NCI-H1436 (cell line): ENCODE measurements around the gene DIP2B.
"Not testable (repeated sequence)": the region's sequence is repeated elsewhere in the genome, so short reads cannot be mapped to it uniquely, and the experiment has no call there.

Source experiments
- DNase-seq: peaks from one replicate; lab custom pipeline; 2025; lab: John Stamatoyannopoulos, UW

DIP2B gene

DNA sequence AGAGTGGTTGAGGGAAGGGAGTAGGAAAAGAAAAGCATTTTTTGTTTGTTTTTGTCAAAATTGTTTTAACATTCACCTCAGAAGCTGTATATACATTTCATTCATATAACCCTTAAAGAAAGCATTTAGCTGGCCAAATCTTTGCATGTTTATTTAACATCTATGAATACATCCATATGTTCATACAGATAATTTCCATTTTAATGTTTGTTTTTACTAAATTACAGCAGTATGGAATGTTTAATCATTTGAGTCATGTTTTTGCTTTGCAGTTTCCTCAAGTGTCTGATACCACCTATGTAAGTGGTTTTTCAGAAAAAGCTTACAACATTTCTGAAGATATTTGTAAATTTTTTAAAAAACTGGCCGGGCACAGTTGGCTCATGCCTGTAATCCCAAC lies 174.8 kb downstream of the DIP2B start:
- no peak for DNase-seq

DNA sequence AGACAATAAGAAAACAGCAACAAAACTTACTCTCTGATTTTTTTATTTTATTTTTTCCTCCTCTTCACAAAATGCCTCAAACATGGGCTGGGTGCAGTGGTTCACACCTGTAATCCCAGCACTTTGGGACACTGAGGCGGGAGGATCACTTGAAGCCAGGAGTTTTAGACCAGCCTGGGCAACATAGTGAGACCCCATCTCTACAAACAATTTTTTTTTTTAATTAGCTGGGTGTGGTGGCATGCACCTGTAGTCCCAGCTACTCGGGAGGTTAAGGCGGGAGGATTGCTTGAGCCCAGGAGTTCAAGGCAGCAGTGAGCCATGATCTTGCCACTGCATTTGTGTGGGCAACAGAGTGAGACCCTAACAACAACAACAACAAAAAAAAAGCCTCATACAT lies 176.3 kb downstream of the DIP2B start:
- not testable (repeated sequence) for DNase-seq

DNA sequence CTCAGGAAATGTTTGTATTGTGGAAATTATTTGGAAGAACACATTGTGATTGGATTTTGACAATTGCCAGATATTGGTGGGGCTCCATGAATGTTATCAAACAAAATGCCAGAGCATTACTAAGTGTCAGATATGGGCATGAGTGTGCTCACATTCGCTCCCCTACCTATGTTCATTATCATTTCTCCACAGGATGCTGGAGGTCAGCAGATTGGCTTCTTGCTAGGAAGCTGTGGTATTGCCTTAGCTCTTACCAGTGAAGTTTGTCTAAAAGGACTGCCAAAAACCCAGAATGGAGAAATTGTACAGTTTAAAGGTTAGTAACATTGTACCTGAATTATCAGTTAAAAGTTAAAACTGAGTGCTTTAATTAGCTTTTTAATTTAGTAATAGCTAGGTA lies 180.9 kb downstream of the DIP2B start:
- DNase-seq, result no peak

DNA sequence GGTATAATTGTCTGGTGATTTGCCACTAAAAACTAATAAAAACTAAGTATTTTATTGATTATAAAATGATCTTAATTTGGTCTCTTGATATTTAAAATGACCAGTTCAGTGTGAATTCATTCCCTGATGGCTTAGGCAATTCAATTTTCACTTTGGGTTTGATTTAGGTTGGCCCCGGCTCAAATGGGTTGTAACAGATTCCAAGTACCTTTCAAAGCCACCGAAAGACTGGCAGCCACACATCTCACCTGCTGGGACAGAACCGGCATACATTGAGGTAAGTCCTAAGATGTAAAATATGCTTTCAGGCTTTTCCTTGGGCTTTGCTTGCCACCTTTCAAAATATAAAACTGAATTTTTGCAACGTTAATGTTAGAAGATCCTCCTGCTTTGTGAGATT lies 181.6 kb downstream of the DIP2B start:
- no peak for DNase-seq

DNA sequence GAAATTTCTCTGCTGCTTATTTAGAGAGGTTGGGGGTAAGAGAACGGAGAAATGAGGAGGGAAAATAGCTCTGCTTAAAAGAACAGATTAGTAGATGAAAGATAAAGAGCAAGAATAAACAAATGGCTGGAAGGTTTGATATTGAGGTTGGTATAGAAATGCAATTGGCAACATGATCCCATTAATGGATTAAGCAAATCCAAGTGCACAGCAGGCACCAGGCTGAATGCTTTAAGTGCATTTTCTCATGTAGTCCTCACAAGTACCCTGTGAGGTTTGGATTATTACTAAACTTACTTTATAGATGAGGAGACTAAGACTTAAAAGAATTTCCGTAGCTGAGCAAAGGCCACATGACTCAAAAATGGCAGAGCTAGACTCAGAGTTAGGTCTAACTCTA lies 182.2 kb downstream of the DIP2B start:
- no peak for DNase-seq

DNA sequence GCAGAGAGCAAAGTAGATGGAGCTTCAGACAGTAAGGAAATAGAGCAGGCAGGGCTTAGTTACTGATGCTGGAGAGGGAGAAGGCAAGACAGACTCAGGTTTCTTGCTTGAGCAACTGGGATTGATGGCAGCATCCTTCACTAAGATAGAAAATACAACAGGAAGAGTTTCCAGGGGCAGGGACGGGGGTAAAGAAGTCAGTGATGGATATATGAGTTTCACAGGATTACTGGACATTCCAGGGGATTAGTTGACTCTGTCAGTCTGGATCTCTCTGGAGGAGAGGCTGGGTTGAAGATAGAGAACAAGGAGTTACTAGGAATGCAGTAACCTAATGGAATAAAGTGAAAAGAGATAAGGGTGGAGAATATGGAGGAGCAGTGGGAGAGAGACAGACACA lies 184.7 kb downstream of the DIP2B start:
- no peak for DNase-seq

DNA sequence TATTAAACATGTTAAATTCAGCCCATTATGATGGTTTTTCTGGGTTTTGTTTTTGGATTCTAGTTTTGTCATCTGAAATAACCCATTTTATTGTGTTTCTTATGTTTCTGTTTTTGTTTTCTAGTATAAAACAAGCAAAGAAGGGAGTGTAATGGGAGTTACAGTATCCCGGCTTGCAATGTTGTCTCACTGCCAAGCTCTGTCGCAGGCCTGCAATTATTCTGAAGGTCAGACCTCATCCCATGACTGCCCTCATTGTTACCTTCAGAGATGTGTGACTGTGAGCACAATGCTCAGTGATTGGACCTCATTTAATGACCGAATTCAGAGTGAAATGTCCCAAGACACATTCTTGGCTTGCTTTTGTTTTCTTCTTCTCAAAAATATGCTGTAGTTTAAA lies 186.1 kb downstream of the DIP2B start:
- no peak for DNase-seq

DNA sequence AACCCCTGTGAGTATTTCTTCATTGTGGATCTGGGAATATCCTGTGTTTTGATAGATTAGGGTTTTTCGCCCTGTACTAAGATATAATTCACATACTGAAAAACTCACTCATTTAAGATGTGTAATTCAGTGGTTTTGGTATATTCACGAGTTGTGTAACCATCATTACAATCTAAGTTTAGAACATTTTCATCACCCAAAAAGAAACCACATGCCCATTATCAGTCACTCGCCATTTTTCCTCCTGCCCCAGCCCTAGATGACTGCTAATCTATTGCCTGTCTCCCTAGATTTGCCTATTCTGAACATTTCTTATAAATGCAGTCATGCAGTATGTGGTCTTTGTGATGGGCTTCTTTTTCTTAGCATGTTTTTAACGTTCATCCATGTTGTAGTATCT lies 191.2 kb downstream of the DIP2B start:
- DNase-seq, result no peak

DNA sequence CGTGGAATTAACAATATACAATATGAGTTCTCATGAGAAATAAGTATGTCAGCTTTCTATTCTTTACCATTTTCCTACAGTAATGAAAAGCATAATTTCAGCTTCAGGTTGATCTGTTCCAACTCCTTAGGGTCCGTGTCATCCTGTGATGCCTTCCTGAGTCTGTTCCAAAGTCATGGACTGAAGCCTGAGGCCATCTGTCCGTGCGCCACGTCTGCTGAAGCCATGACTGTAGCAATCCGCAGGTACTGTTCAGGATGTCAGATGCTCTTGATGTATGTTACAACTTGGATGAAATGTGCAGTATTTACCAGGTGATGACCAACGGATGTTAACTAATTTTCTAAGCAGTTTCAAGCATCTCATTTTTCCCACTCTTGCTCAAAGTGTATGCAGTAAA lies 192.1 kb downstream of the DIP2B start:
- DNase-seq, result no peak

DNA sequence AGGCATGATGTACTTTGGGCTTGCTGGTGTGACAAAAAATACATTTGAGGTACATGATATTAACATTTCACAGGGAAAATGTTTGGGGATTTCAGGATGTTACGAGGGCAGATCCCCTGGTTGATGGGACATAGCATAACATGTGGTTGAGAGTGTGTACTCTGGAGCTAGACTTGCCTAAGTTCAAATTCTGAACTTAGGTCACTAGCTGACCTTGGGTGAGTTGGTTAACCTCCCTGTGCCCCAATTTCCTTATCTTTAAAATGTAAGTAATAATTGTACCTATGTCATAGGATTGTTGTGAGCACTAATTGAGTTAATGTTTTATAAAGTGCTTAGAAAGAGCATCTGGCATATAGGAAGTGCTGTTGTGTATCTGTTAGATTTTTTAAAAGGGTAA lies 194.4 kb downstream of the DIP2B start:
- DNase-seq, result no peak

DNA sequence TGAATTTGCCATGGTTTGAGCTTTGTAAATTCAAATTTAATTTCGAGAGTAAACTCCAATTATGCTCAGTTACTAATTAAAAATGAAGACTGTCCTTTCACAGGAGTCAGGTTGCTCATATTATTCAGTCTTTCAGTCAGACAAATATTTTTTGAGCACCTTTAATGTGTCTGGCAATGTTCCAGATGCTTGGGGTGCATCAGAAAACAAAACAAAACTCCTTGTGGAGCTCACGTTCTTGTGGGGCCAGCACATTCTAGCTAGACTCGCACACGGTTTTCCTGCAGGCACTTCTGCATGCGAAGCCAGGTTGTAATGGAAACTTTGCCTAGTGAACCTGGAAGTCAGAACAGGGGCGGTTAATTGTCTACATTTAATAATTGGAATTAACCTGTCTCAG lies 195.2 kb downstream of the DIP2B start:
- DNase-seq, result no peak

DNA sequence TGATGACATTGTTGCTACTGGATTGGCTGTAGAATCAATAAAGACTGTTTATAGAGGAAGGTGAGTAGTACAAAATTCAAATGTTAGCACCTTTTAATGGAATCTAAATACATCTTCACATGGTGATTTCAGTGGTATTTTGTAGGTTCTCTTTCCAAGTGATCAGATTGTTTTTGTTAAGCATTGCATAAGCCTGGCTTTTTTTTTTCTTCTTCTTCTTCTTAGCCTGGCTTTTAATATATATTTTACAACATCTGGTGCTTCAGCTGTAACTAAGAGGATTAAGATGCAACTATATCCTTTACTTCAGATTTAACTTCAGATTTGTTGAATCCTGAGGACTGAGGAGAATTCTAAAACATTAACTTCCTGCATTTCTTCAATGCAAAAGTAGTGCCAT lies 201.8 kb downstream of the DIP2B start:
- no peak for DNase-seq

DNA sequence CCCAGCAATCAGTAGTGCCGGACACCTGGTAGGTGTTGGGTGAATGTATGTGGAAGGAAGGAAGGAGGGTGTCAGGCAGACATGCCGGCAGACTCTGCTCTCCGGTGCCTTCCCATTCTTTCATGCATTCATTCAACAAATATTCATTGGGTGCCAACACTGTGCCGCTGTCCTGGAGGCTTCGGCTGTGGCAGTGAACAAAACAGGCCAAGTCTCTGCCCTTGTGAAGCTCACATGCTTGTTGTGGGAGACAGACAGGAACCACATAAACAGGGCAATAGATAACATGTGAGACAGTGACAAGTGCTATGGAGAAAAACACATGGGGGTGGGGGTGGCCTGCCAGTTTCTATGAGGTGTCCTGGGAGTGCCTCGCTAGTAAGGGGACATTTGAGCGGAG lies 202.6 kb downstream of the DIP2B start:
- DNase-seq, result no peak

DNA sequence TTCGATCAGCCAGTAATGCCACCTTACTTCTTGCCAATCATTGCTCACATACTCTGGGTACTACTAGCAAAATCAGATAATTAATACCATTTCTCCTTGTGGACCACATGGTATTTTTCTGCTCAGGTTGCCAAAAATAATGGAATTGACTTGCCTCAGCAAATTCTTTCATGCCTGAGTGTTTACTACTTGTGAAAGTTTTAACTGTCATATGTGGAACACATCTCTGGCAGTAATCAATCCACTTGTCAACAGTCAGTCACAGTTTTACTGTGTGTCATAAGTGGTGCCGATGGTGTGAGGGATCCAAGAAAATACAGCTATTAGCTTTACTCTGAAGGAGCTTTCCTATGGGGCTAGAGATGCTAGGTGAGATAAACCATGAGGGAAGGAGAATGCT lies 203.8 kb downstream of the DIP2B start:
- DNase-seq, result no peak

DNA sequence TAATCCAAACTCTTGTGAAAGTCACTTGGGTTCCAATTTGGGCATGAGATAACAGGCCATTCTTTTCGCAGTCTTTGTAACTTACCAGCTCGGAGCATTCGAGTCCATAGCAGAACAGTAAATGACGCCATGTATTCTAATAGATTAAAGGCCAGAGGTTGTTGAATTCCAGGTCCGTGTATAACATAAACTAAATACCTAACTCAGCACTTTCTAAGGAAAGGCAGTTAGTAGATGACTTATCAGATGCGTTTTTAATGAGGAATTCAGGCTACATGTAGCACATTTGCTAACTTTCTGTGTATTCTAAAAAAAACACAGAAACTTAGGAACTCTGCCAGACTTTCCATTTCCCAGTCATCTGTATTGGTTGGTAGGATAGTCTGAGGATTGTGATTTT lies 206.3 kb downstream of the DIP2B start:
- DNase-seq, result no peak

DNA sequence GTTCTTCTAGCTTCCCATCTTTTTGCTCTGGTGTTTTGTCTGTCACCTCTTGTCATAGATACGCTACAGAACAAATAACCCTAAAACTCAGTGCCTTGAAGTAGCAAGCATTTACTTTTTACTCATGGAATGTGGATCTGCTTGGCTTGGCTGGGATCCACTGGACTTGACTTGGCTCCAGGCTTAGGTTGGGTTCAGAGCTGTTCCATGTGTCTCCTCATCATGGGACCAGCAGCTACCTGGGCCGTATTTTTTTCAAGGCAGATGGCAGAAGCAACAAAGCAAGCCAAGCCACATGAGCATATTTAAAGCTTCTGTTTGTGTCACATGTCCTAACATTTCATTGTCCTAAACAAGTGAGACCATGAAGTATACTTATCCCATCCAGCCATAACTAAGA lies 210.4 kb downstream of the DIP2B start:
- no peak for DNase-seq

DNA sequence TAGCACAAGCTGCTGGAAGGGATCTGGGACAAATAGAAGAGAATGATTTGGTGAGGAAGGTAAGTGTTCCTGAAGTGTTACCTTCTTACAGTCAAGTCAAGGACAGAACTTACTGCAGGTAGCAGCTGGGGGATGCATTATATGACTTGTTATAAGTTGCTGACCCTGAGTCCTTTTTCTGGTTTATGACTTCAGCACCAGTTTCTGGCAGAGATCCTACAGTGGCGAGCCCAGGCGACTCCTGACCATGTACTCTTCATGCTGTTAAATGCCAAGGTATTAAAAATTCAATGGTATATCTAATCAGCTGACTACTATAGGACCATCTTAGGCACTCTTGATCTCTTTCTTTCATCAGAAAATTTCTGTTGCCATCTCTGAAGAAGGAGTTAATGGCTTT lies 214.0 kb downstream of the DIP2B start:
- DNase-seq, result no peak

DNA sequence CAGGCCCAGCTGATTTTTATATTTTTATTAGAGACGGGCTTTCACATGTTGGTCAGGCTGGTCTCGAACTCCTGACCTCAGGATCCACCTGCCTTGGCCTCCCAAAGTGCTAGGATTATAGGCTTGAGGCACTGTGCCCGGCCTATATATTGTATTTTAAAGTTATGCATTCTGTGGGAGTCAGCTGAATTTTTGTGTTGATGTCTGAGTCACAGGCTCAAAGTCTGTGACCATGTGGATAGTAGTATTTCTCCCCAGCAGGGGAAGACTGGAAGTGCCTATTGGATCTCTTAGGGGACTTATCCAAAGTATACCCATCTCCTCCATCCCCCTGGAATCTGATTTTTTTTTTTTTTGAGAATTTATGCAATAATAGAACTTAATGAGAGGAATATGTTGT lies 215.3 kb downstream of the DIP2B start:
- no peak for DNase-seq

DNA sequence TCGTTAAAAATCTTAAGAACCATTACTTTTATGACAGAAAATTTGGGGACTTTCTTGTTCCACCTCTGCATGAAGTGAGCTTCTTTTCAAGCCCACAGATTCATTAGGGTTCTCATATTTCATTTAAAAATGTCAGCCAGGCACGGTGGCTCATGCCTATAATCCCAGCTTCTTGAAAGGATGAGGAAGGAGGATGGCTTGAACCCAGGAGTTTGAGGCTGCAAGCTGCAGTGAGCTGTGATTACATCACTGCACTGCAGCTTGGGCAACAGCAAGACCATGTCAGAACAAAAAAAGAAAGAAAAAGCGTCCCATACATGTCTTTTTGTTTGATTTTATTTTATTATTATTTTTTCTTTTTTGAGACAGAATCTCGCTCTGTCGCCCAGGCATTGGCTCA lies 215.7 kb downstream of the DIP2B start:
- no peak for DNase-seq

DNA sequence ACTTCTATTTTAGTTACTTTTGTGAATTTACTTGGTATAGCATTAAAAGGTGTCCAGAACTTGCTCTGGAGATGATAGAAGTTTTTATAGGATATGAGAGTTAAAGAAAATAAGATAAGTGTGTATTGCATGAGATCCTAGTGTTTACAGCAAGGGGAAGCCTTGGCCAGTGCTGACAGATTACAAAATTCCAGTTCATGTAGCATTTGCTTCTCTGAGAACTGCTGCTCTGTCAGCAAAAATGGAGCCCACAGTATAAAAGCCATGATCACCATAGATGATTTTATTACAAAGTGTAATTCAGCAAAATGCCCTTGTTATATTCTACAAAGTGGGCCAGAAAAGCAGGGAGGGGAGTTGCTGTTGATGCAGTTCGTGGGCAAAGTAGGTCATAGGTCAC lies 219.1 kb downstream of the DIP2B start:
- DNase-seq, result no peak

DNA sequence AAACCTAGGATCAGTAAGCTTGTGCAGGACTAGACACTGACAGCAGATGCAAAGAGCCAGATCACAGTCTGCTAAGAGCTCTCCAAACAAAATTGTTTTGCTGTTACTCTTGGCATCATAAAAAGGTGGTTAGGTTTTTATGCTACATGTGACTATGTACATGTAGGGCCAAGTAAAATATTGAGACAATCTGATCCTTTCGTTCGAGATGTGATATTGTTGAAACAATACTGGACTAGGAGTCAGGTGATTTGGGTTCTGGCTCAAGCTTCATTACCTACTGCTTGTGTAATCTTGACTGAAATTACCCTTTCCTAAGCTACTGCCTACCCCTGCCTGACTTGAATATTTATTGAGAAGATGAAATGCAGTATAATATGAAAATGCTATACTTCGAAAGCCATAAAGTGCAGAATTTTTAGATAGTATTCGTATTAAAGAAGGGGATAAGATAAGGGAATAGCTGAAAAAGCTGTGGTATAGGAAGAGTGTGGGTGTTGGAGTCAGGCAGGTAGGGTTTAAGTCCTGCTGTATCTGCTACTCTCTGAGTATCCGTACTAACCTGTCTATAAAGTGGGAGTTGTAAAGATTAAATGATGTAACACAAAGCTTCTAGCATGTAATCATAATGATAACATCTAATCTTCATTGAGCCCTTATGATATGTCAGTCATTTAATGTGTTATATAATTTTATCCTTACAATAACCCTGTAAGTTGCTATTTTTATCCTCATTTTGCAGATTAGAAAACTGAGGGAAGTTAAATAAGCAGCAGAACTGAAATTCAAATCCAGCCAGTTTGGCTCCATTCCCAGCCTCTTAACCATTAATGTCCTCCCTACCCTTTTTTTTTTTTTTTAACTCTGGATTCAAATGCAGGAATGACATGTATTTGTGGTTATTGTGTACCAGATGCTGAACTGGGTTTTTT lies 220.5 kb downstream of the DIP2B start:
- DNase-seq, result no peak

DNA sequence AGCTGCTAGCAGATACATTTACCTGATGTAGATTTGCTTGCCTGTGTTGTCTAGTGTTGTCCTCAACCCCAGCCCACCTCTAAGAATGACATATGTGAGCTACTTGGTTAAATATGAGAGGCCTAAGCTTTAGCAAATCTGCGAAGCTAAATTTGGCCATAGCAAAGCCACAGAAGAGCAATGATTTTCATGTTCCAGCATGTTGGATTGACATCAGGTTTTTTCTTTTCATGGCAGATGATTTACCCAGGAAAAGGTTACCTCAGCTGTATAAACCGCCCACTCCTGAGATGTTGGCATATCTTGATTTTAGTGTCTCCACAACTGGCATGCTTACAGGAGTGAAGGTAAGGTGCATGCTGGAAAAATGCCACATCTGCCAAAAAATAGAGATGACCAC lies 222.7 kb downstream of the DIP2B start:
- no peak for DNase-seq

DNA sequence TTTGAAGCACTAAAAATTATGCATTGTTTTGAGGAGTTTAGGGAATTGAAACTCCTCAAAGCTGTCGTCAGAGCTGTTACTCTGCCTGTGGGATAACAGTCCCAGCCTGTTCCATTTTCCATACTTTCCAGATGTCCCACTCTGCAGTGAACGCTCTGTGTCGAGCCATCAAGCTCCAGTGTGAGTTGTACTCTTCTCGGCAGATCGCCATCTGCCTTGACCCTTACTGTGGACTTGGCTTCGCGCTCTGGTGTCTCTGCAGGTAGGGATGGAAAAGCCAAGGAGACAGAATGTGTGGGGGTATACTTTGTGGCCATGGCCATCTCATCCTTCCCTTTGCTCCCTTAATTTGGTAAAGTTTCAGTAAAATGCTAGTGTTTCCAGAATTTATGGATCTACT lies 223.6 kb downstream of the DIP2B start:
- DNase-seq, result no peak

DNA sequence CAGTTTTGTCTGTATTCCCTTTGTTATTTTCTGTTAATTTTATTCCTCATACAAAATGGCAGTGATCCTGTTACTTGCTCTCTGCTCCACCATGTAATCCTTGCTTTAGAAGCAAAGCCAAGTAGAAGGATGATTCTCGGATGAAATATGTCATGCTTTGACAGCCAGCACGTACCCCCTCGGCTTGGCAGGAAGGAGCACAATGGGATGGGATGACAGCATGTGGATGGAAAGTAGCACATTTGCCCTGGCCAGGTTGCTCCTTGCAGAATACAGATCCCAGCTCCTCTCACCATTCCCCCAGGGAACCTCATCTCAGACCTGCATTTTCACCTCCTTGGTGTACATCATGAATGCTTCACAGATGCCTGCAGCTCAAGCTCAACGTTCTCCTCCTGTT lies 224.1 kb downstream of the DIP2B start:
- DNase-seq, result no peak
